Parathyroid adenoma (tissue), 2 donors: ENCODE results near the gene ADAMTS1.
"Not testable (repeated sequence)": the region's sequence is repeated elsewhere in the genome, so short reads cannot be mapped to it uniquely, and the experiment has no call there.

Experiments used
- H2AFZ ChIP-seq: fragments of 300-600 bp; sonication (generic); one replicate; pipeline ENCODE4 v1.7.0; 2017; ENCODE audit warnings: antibody characterized with exemption, mild to moderate bottlenecking
- H3K27ac ChIP-seq: fragments of 300-600 bp; sonication (generic); one replicate; pipeline ENCODE4 v1.7.0; 2017
- H3K27me3 ChIP-seq: fragments of 300-600 bp; sonication (generic); one replicate; pipeline ENCODE4 v1.7.0; 2017; ENCODE audit warnings: low read length; ENCODE audit not compliant: control insufficient read depth, insufficient read depth
- H3K36me3 ChIP-seq: fragments of 300-600 bp; sonication (generic); one replicate; pipeline ENCODE4 v1.7.0; 2017; ENCODE audit warnings: low read length; ENCODE audit not compliant: control insufficient read depth, insufficient read depth
- H3K4me1 ChIP-seq: fragments of 300-600 bp; sonication (generic); one replicate; pipeline ENCODE4 v1.7.0; 2017; ENCODE audit warnings: control low read depth
- H3K4me2 ChIP-seq: fragments of 300-600 bp; sonication (generic); one replicate; pipeline ENCODE4 v1.7.0; 2017; ENCODE audit warnings: low read length
- H3K4me3 ChIP-seq: fragments of 300-600 bp; sonication (generic); one replicate; pipeline ENCODE4 v1.7.0; 2017; ENCODE audit warnings: low read depth, low read length
- H3K79me2 ChIP-seq: fragments of 300-600 bp; sonication (generic); one replicate; pipeline ENCODE4 v1.7.0; 2017; ENCODE audit warnings: control low read depth
- H3K9ac ChIP-seq: fragments of 300-600 bp; sonication (generic); one replicate; pipeline ENCODE4 v1.7.0; 2017; ENCODE audit warnings: mild to moderate bottlenecking
- H3K9me3 ChIP-seq: fragments of 300-600 bp; sonication (generic); one replicate; pipeline ENCODE4 v1.7.0; 2017; ENCODE audit warnings: low read length; ENCODE audit not compliant: control insufficient read depth
- CTCF ChIP-seq: fragments of 300-600 bp; sonication (generic); IDR thresholded peaks from one replicate; pipeline ENCODE4 v1.7.0; 2017; ENCODE audit warnings: antibody characterized with exemption, mild to moderate bottlenecking
- donor health status: primary hyperparathyroidism.

Gene ADAMTS1

GRCh38 chr21:26865857-26866256 lies 20.6 kb upstream of the ADAMTS1 start:
- TF ChIP-seq CTCF, result no peak
- Histone ChIP-seq H3K9ac (no peak overlapping the region), H3K4me3 (no peak overlapping the region), H3K9me3 (no peaks in the 10 kb centered on the region), H3K36me3 (no peaks in the 10 kb centered on the region), H2AFZ (no peak overlapping the region), H3K27me3 (no peaks in the 10 kb centered on the region), H3K4me1 (no peaks in the 10 kb centered on the region), H3K27ac (no peak overlapping the region), H3K79me2 (no peaks in the 10 kb centered on the region), H3K4me2 (no peak overlapping the region)

GRCh38 chr21:26856871-26857350 lies 11.7 kb upstream of the ADAMTS1 start:
- H3K4me3 ChIP-seq, H3K4me1 ChIP-seq, H3K79me2 ChIP-seq, H3K9me3 ChIP-seq, H3K27me3 ChIP-seq, H3K4me2 ChIP-seq, H3K27ac ChIP-seq, H3K36me3 ChIP-seq, H2AFZ ChIP-seq, H3K9ac ChIP-seq: not testable (repeated sequence)

GRCh38 chr21:26854695-26855094 lies 9.5 kb upstream of the ADAMTS1 start:
- not testable (repeated sequence) for H3K27ac ChIP-seq, H2AFZ ChIP-seq, H3K27me3 ChIP-seq, H3K79me2 ChIP-seq, H3K36me3 ChIP-seq, H3K4me1 ChIP-seq, H3K9ac ChIP-seq, H3K4me2 ChIP-seq, H3K4me3 ChIP-seq, H3K9me3 ChIP-seq

GRCh38 chr21:26852423-26852822 lies 7.2 kb upstream of the ADAMTS1 start:
- H3K4me3 ChIP-seq, result no peak overlapping the region
- TF ChIP-seq CTCF, result no peak
- no peaks in the 10 kb centered on the region for H3K9me3 ChIP-seq

GRCh38 chr21:26851109-26851944 lies 6.1 kb upstream of the ADAMTS1 start:
- no peak overlapping the region for H3K4me2 ChIP-seq

More at GRCh38 chr21:26852423-26852822, 7.2 kb upstream of the ADAMTS1 start:
- H3K4me2 ChIP-seq, result no peak overlapping the region
- no peak overlapping the region for H2AFZ ChIP-seq
- no peaks in the 10 kb centered on the region for H3K36me3 ChIP-seq
- H3K4me1 ChIP-seq, result no peaks in the 10 kb centered on the region
- no peak overlapping the region for H3K9ac ChIP-seq
- H3K27me3 ChIP-seq, result no peaks in the 10 kb centered on the region
- no peaks in the 10 kb centered on the region for H3K79me2 ChIP-seq
- no peak overlapping the region for H3K27ac ChIP-seq

More at GRCh38 chr21:26851109-26851944, 6.1 kb upstream of the ADAMTS1 start:
- H3K4me3 ChIP-seq, result no peak overlapping the region
- H3K9ac ChIP-seq, result no peak overlapping the region
- H3K9me3 ChIP-seq, result no peaks in the 10 kb centered on the region
- no peak overlapping the region for H3K27ac ChIP-seq
- no peaks in the 10 kb centered on the region for H3K27me3 ChIP-seq
- TF ChIP-seq CTCF, result no peak
- no peaks in the 10 kb centered on the region for H3K79me2 ChIP-seq
- H3K36me3 ChIP-seq, result no peaks in the 10 kb centered on the region
- no peak overlapping the region for H2AFZ ChIP-seq
- no peaks in the 10 kb centered on the region for H3K4me1 ChIP-seq
